ENCODE measurements around the gene NKX2-4. TPM values are rescaled to one million over a fixed set of nuclear protein-coding genes. Genes with fewer than 3 reads are reported as not detected.
A peak's percentile ranks its signal among the peaks of the same experiment; 100 is the strongest.

NKX2-4 gene
- polyA plus RNA-seq, 1 of the 3 experiments (the other 2 are of a cell fraction): not detected

- TF ChIP-seq EZH2phosphoT487 (IDR thresholded peaks at IDR 0.05; ENCODE audit: borderline replicate concordance, low read depth): peak; percentile 85
- no peak for TF ChIP-seq POLR2AphosphoS5 (IDR thresholded peaks at IDR 0.05; ENCODE audit: low read depth, low read length)
- Histone ChIP-seq H4K20me1 (ENCODE audit: insufficient read depth) (no peaks in the 10 kb centered on the region), H3K4me3 (ENCODE audit: low read depth in 2 of 2, low read length in 1 of 2) (no peak overlapping the region; a peak in 1 of 4 replicates), H3K4me2 (no peak overlapping the region), H3K79me2 (ENCODE audit: insufficient read depth) (no peaks in the 10 kb centered on the region), H3K9ac (no peak overlapping the region), H3K27ac (ENCODE audit: low read depth in 2 of 2, low read length in 1 of 2) (no peak overlapping the region), H3K36me3 (replicated peaks in 1 of 2; ENCODE audit: control insufficient read depth in 1 of 2, insufficient read depth in 2 of 2, low read length in 1 of 2) (no peaks in the 10 kb centered on the region), H3K9me2 (no peaks in the 10 kb centered on the region), H3K4me1 (ENCODE audit: control insufficient read depth in 1 of 2, insufficient read depth in 2 of 2, low read depth in 1 of 2, low read length in 1 of 2) (no peaks in the 10 kb centered on the region; a peak in 1 of 4 replicates), H3K9me3 (no peaks in the 10 kb centered on the region), H3K27me3 (ENCODE audit: insufficient read depth) (peaks cover 50% of the 10 kb centered on the region), H2AFZ (ENCODE audit: low read depth) (no peak overlapping the region), H3F3A (replicated peaks; ENCODE audit: insufficient read depth) (peaks cover 4% of the 10 kb centered on the region)
- POLR2A ChIA-PET: interaction anchor here (0.6 kb wide), 1 partner anchor 93 kb away, joined by 3 read pairs; the partner anchor contains the start of gene XRN2
- CTCF ChIA-PET: interaction anchor here (0.6 to 4.1 kb wide), 3 partner anchors 11 to 160 kb away, joined by 3 to 27 read pairs (median 8); no protein-coding TSS in a partner anchor
- peak; percentile 68 for DNase-seq
- 20% methylated on average over 46 of the region's 103 CpGs for WGBS (ENCODE audit: low lambda C conversion rate)
Measured at GRCh38 chr20:21395666-21396598, 1.4 kb downstream of the NKX2-4 start.

GRCh38 chr20:21395051-21395665 is 2.2 kb downstream of the NKX2-4 start:
- Histone ChIP-seq H3K9me3 (no peaks in the 10 kb centered on the region), H3K27me3 (ENCODE audit: insufficient read depth) (peaks cover 50% of the 10 kb centered on the region), H3K9me2 (no peaks in the 10 kb centered on the region), H3K36me3 (replicated peaks in 1 of 2; ENCODE audit: control insufficient read depth in 1 of 2, insufficient read depth in 2 of 2, low read length in 1 of 2) (peaks cover 0 to 7% of the 10 kb centered on the region in 2 experiments), H3K4me3 (ENCODE audit: low read depth in 2 of 2, low read length in 1 of 2) (no peak overlapping the region), H3K4me1 (ENCODE audit: control insufficient read depth in 1 of 2, insufficient read depth in 2 of 2, low read depth in 1 of 2, low read length in 1 of 2) (no peaks in the 10 kb centered on the region; a peak in 1 of 4 replicates), H3K4me2 (no peak overlapping the region), H3F3A (replicated peaks; ENCODE audit: insufficient read depth) (peaks cover 4% of the 10 kb centered on the region), H3K79me2 (ENCODE audit: insufficient read depth) (no peaks in the 10 kb centered on the region), H3K27ac (ENCODE audit: low read depth in 2 of 2, low read length in 1 of 2) (no peak overlapping the region), H2AFZ (ENCODE audit: low read depth) (no peak overlapping the region), H3K9ac (no peak overlapping the region), H4K20me1 (ENCODE audit: insufficient read depth) (no peaks in the 10 kb centered on the region)
- 35% methylated on average over 6 of the region's 6 CpGs for WGBS (ENCODE audit: low lambda C conversion rate)
- TF ChIP-seq ELF1 (IDR thresholded peaks at IDR 0.05) (no peak), CHD2 (IDR thresholded peaks at IDR 0.05; ENCODE audit: low read length, partially characterized antibody) (no peak), EZH2phosphoT487 (IDR thresholded peaks at IDR 0.05; ENCODE audit: borderline replicate concordance, low read depth) (no peak), FOSL2 (IDR thresholded peaks at IDR 0.05; ENCODE audit: borderline replicate concordance, low read depth) (no peak), ZBTB33 (IDR thresholded peaks at IDR 0.05; ENCODE audit: borderline replicate concordance, low read depth) (no peak), FOXJ3 (CRISPR knock-in tag; IDR thresholded peaks at IDR 0.05) (no peak), GABPA (IDR thresholded peaks at IDR 0.05; ENCODE audit: low read depth) (no peak), YY1 (IDR thresholded peaks at IDR 0.05; ENCODE audit: low read depth) (no peak), PBX3 (IDR thresholded peaks at IDR 0.05) (no peak), MXI1 (IDR thresholded peaks at IDR 0.05; ENCODE audit: low read depth, low read length) (no peak), EP300 (IDR thresholded peaks at IDR 0.05; ENCODE audit: borderline replicate concordance in 1 of 2, low read depth in 1 of 2, low read length in 1 of 2) (no peak), USF2 (IDR thresholded peaks at IDR 0.05; ENCODE audit: borderline replicate concordance, low read depth, low read length) (no peak), NRF1 (IDR thresholded peaks at IDR 0.05; ENCODE audit: low read depth, low read length) (no peak)
- ChIA-PET POLR2A (no interaction called here), CTCF (interaction anchor here (0.6 to 4.1 kb wide), 3 partner anchors 10 to 159 kb away, joined by 3 to 27 read pairs (median 8); no protein-coding TSS in a partner anchor)
- no peak for DNase-seq
